T-cell (primary cell): ENCODE measurements around the gene OR13C9. TPM values are rescaled to one million over a fixed set of nuclear protein-coding genes. Genes with fewer than 3 reads are reported as not detected.

ENCODE experiments used
- ATAC-seq, 4 experiments: fragments of 200-7000 bp in 3 of 4; fragments of 150-1000 bp in 1 of 4; cut with Tn5 transposase; replicated peaks in 1 of 4; 1 replicate in 3 of 4; 2 replicates in 1 of 4; pipeline ENCODE4 v1.10.0; 2021; ENCODE audit warnings: moderate library complexity in 3 of 4, mild to moderate bottlenecking in 2 of 4, moderate number of reproducible peaks in 1 of 4
- CTCF ChIA-PET, 2 donors: fragments of 300-600 bp; sonication (Branson Sonifier 250); formaldehyde crosslinking; loops; one replicate each; lab custom pipeline; 2022; ENCODE audit warnings: antibody characterized with exemption in 2 of 2; lab: Charles Lee
- POLR2A ChIA-PET, 2 donors: fragments of 300-600 bp; sonication (Branson Sonifier 250); formaldehyde crosslinking; loops; one replicate each; lab custom pipeline; 2022; ENCODE audit warnings: antibody characterized with exemption in 2 of 2; lab: Charles Lee
- DNase-seq, 35 experiments: peaks; one replicate each; pipeline versions ENCODE4 v3.0.0 to v3.0.0-alpha.2; 2013 to 2023
- H3K27ac ChIP-seq: one replicate; pipeline ENCODE4 v1.5.1; 2013; ENCODE audit warnings: low read length
- H3K27me3 ChIP-seq, 2 experiments: replicated peaks in 1 of 2; 1 replicate in 1 of 2; 2 replicates in 1 of 2; pipeline versions ENCODE4 v1.6.1 to v1.7.0; 2013; ENCODE audit warnings: low read length in 1 of 2, mixed read lengths in 1 of 2; ENCODE audit not compliant: control insufficient read depth in 2 of 2, insufficient read depth in 2 of 2; ENCODE audit errors: extremely low read depth in 1 of 2
- H3K36me3 ChIP-seq, 2 donors: 1 replicate in 1 of 2; 2 replicates in 1 of 2; pipeline versions ENCODE4 v1.6.1 to v1.7.0; 2013; ENCODE audit warnings: low read length in 1 of 2; ENCODE audit not compliant: control insufficient read depth in 2 of 2, insufficient read depth in 1 of 2; ENCODE audit errors: extremely low read depth in 1 of 2
- H3K4me1 ChIP-seq, 2 experiments: 1 replicate in 1 of 2; 2 replicates in 1 of 2; pipeline versions ENCODE4 v1.6.1 to v1.7.0; 2013; ENCODE audit warnings: low read length in 2 of 2, mixed read lengths in 1 of 2; ENCODE audit not compliant: insufficient read depth in 2 of 2, control insufficient read depth in 1 of 2; ENCODE audit errors: extremely low read depth in 1 of 2
- H3K4me3 ChIP-seq, 2 donors: 1 replicate in 1 of 2; 2 replicates in 1 of 2; pipeline versions ENCODE4 v1.5.1 to v1.7.0; 2013; ENCODE audit warnings: mild to moderate bottlenecking in 2 of 2, low read length in 1 of 2, moderate library complexity in 1 of 2; ENCODE audit not compliant: control insufficient read depth in 1 of 2; ENCODE audit errors: extremely low read depth in 1 of 2
- H3K9me3 ChIP-seq: 2 replicates; pipeline ENCODE4 v1.7.0; 2013
- H3K27ac Mint-ChIP-seq, 2 donors: one replicate each; pipeline ENCODE4 v1.8.0; 2020 to 2021; ENCODE audit warnings: mild to moderate bottlenecking in 2 of 2, mixed read lengths in 2 of 2
- H3K27me3 Mint-ChIP-seq, 2 donors: one replicate each; pipeline ENCODE4 v1.8.0; 2021 to 2022; ENCODE audit warnings: mixed read lengths in 2 of 2
- H3K36me3 Mint-ChIP-seq: one replicate; pipeline ENCODE4 v1.8.0; 2021; ENCODE audit warnings: mixed read lengths
- H3K4me1 Mint-ChIP-seq, 3 donors: one replicate each; pipeline ENCODE4 v1.8.0; 2020 to 2022; ENCODE audit warnings: mixed read lengths in 3 of 3, mild to moderate bottlenecking in 1 of 3
- H3K4me3 Mint-ChIP-seq, 3 donors: one replicate each; pipeline ENCODE4 v1.8.0; 2020 to 2022; ENCODE audit warnings: mild to moderate bottlenecking in 3 of 3, mixed read lengths in 3 of 3, moderate library complexity in 3 of 3
- H3K9me3 Mint-ChIP-seq, 3 donors: one replicate each; pipeline ENCODE4 v1.8.0; 2020 to 2022; ENCODE audit warnings: mixed read lengths in 3 of 3
- WGBS: methylation state at CpG from one replicate; pipeline ENCODE4 v1.1.5; 2013; ENCODE audit warnings: missing lambda C conversion rate; ENCODE audit not compliant: insufficient coverage; 5-methylcytosine and 5-hydroxymethylcytosine counted together
- total RNA-seq, 35 experiments: library from RNA in 6 of 35; stranded (reverse) in 6 of 35; fragments of 120-200 nt in 1 of 35; gene quantifications; one replicate each; pipeline versions ENCODE4 v1.2.1 to v1.2.4 and lab custom pipeline; 2013 to 2026

OR13C9 gene
- total RNA-seq, 5 donors from 2014 or later (not counting 1 experiment from before 2014, with no cell fraction given), result not detected

- Mint-ChIP-seq H3K4me1 (no peaks in the 10 kb centered on the region), H3K27ac (no peak overlapping the region), H3K4me3 (no peak overlapping the region), H3K27me3 (peaks cover 0 to 7% of the 10 kb centered on the region in 2 donors), H3K36me3 (no peaks in the 10 kb centered on the region), H3K9me3 (peaks cover 4 to 8% (median 8%) of the 10 kb centered on the region in 3 donors)
- Histone ChIP-seq H3K9me3 (no peaks in the 10 kb centered on the region), H3K27me3 (no peaks in the 10 kb centered on the region), H3K36me3 (no peaks in the 10 kb centered on the region), H3K27ac (no peak overlapping the region), H3K4me3 (no peak overlapping the region), H3K4me1 (no peaks in the 10 kb centered on the region)
- CTCF ChIA-PET, result no interaction called here
- DNase-seq (no peak), ATAC-seq (no peak)
- WGBS, result no CpG with 5 or more reads among the region's 1 CpG
- POLR2A ChIA-PET, result no interaction called here
These were observed 28.4 kb downstream of the OR13C9 start for GRCh38 chr9:104589626-104590025.

- Mint-ChIP-seq H3K4me1 (no peaks in the 10 kb centered on the region), H3K27me3 (peaks cover 0 to 3% of the 10 kb centered on the region in 2 donors), H3K27ac (no peak overlapping the region), H3K36me3 (no peaks in the 10 kb centered on the region), H3K9me3 (peaks cover 0 to 4% (median 0%) of the 10 kb centered on the region in 3 donors), H3K4me3 (no peak overlapping the region)
- Histone ChIP-seq H3K4me3 (no peak overlapping the region), H3K36me3 (no peaks in the 10 kb centered on the region), H3K4me1 (no peaks in the 10 kb centered on the region), H3K27me3 (no peaks in the 10 kb centered on the region), H3K27ac (no peak overlapping the region), H3K9me3 (no peaks in the 10 kb centered on the region)
- DNase-seq (no peak), ATAC-seq (no peak)
- POLR2A ChIA-PET, result no interaction called here
- CTCF ChIA-PET, result no interaction called here
- no CpG with 5 or more reads among the region's 1 CpG for WGBS
These were observed 31.4 kb downstream of the OR13C9 start for GRCh38 chr9:104586496-104587180.

GRCh38 chr9:104580562-104580961 lies 37.4 kb downstream of the OR13C9 start:
- Mint-ChIP-seq H3K9me3 (no peaks in the 10 kb centered on the region), H3K36me3 (no peaks in the 10 kb centered on the region), H3K4me1 (no peaks in the 10 kb centered on the region), H3K4me3 (no peak overlapping the region), H3K27me3 (peaks cover 0 to 5% of the 10 kb centered on the region in 2 donors), H3K27ac (no peak overlapping the region)
- H3K4me1 ChIP-seq, result no peaks in the 10 kb centered on the region
- ATAC-seq (no peak), DNase-seq (no peak)
- CTCF ChIA-PET, result no interaction called here
- POLR2A ChIA-PET, result no interaction called here
- H3K27ac ChIP-seq, result no peak overlapping the region
- no peak overlapping the region for H3K4me3 ChIP-seq
- H3K36me3 ChIP-seq, result no peaks in the 10 kb centered on the region
- WGBS, result no CpG with 5 or more reads among the region's 1 CpG
- no peaks in the 10 kb centered on the region for H3K27me3 ChIP-seq
- H3K9me3 ChIP-seq, result no peaks in the 10 kb centered on the region

GRCh38 chr9:104577263-104577662 lies 40.7 kb downstream of the OR13C9 start:
- ChIA-PET CTCF (no interaction called here), POLR2A (no interaction called here)
- H3K4me3 ChIP-seq, result no peak overlapping the region
- DNase-seq (no peak), ATAC-seq (no peak)
- Mint-ChIP-seq H3K4me1 (no peaks in the 10 kb centered on the region), H3K27ac (no peak overlapping the region), H3K36me3 (no peaks in the 10 kb centered on the region), H3K9me3 (peaks cover 8 to 13% (median 12%) of the 10 kb centered on the region in 3 donors), H3K4me3 (no peak overlapping the region), H3K27me3 (peaks cover 0 to 5% of the 10 kb centered on the region in 2 donors)
- H3K36me3 ChIP-seq, result no peaks in the 10 kb centered on the region
- no peak overlapping the region for H3K27ac ChIP-seq
- WGBS, result 67% methylated on average over 1 of the region's 5 CpGs
- H3K9me3 ChIP-seq, result no peaks in the 10 kb centered on the region
- H3K4me1 ChIP-seq, result no peaks in the 10 kb centered on the region
- H3K27me3 ChIP-seq, result no peaks in the 10 kb centered on the region

GRCh38 chr9:104575456-104575855 lies 42.5 kb downstream of the OR13C9 start:
- no peak overlapping the region for H3K27ac Mint-ChIP-seq
- no peaks in the 10 kb centered on the region for H3K4me1 Mint-ChIP-seq
- H3K4me1 ChIP-seq, result no peaks in the 10 kb centered on the region
- no peaks in the 10 kb centered on the region for H3K36me3 Mint-ChIP-seq
- H3K27me3 ChIP-seq, result no peaks in the 10 kb centered on the region
- H3K36me3 ChIP-seq, result no peaks in the 10 kb centered on the region
- POLR2A ChIA-PET, result no interaction called here
- 63% methylated on average over 1 of the region's 2 CpGs for WGBS
- H3K9me3 Mint-ChIP-seq, result peaks cover 8 to 22% (median 19%) of the 10 kb centered on the region in 3 donors
- H3K9me3 ChIP-seq, result no peaks in the 10 kb centered on the region
- DNase-seq (no peak), ATAC-seq (no peak)
- CTCF ChIA-PET, result no interaction called here
- no peak overlapping the region for H3K4me3 Mint-ChIP-seq
- peaks cover 0 to 5% of the 10 kb centered on the region in 2 donors for H3K27me3 Mint-ChIP-seq
- no peak overlapping the region for H3K4me3 ChIP-seq
- no peak overlapping the region for H3K27ac ChIP-seq

GRCh38 chr9:104572612-104573011 lies 45.4 kb downstream of the OR13C9 start:
- no CpG with 5 or more reads among the region's 1 CpG for WGBS
- ATAC-seq, result no peak
- no peak overlapping the region for H3K4me3 ChIP-seq
- no peaks in the 10 kb centered on the region for H3K27me3 ChIP-seq
- H3K27ac Mint-ChIP-seq, result no peak overlapping the region
- H3K36me3 Mint-ChIP-seq, result no peaks in the 10 kb centered on the region
- no peaks in the 10 kb centered on the region for H3K36me3 ChIP-seq
- no peak overlapping the region for H3K27ac ChIP-seq
- ChIA-PET CTCF (no interaction called here), POLR2A (no interaction called here)
- no peaks in the 10 kb centered on the region for H3K9me3 ChIP-seq
- no peaks in the 10 kb centered on the region for H3K27me3 Mint-ChIP-seq
- H3K4me1 ChIP-seq, result no peaks in the 10 kb centered on the region
- H3K4me3 Mint-ChIP-seq, result no peak overlapping the region
- DNase-seq, result no peak
- H3K4me1 Mint-ChIP-seq, result no peaks in the 10 kb centered on the region
- peaks cover 8 to 24% (median 22%) of the 10 kb centered on the region in 3 donors for H3K9me3 Mint-ChIP-seq
